ENCODE results near the gene EXOC5. TPM values are rescaled to one million over a fixed set of nuclear protein-coding genes. Genes with fewer than 3 reads are reported as not detected.
"Not testable (repeated sequence)": the region's sequence is repeated elsewhere in the genome, so short reads cannot be mapped to it uniquely, and the experiment has no call there.

Gene EXOC5
- total RNA-seq, 2 donors from 2014 or later: 26.8 to 37.8 TPM

DNA sequence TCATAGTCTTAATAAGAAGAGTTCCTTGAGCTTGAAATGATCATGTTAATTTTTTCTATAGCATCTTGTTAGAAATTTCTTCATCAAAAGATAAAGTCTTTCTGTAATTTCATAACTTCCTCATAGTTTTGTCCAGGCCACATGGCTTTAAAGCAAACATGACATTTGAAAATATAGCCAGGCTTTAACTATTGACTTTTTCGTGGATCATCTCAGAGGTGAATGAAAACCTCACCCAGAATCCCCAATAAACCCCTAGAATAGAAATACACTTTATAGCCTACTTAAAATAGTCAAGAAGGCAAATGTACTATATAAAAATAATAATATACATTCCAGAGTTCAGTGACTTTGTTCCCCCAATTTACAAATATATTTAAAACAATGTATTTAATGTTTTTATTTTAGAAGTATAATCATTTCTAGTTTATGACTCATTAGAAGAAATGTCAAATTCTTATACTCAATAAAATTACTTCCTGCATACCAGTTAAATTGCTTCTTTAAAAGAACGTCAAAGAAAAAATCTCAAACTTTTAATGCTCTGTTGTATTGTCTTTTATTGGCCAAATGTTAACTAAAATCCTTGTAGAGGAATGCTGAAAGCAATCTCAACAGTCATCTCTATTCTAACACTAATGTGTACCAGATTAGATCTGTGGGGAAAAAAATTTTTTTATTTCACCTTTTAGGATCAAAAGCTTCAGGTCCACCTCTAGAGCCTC, 21.6 kb downstream of the EXOC5 start:
- no peak for DNase-seq (ENCODE audit: low spot score)
- TF ChIP-seq, protein P1, sequence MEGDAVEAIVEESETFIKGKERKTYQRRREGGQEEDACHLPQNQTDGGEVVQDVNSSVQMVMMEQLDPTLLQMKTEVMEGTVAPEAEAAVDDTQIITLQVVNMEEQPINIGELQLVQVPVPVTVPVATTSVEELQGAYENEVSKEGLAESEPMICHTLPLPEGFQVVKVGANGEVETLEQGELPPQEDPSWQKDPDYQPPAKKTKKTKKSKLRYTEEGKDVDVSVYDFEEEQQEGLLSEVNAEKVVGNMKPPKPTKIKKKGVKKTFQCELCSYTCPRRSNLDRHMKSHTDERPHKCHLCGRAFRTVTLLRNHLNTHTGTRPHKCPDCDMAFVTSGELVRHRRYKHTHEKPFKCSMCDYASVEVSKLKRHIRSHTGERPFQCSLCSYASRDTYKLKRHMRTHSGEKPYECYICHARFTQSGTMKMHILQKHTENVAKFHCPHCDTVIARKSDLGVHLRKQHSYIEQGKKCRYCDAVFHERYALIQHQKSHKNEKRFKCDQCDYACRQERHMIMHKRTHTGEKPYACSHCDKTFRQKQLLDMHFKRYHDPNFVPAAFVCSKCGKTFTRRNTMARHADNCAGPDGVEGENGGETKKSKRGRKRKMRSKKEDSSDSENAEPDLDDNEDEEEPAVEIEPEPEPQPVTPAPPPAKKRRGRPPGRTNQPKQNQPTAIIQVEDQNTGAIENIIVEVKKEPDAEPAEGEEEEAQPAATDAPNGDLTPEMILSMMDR (IDR thresholded peaks at IDR 0.05): no peak
- Histone ChIP-seq H3K27ac (no peak overlapping the region), H3K9me3 (no peaks in the 10 kb centered on the region), H3K4me1 (no peaks in the 10 kb centered on the region), H3K27me3 (no peaks in the 10 kb centered on the region), H3K36me3 (peaks cover 10% of the 10 kb centered on the region), H3K4me3 (no peak overlapping the region)

DNA sequence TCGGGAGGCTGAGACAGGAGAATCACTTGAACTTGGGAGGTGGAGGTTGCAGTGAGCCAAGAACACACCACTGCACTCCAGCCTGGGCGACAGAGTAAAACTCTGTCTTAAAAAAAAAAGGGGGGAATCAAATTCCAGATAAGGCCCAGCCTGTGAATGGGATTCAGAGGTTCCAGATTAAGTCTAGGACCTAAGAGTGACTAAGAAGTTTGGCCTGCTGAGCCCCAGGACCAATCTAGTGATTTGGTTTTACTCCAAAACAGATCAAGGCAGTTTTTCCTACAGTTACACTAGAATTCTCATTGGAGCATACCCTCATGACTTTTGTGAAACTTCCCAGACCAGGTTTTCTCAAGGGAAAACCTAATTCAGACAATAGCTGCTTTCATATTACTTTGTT, 22.8 kb downstream of the EXOC5 start:
- Histone ChIP-seq H3K4me1 (no peaks in the 10 kb centered on the region), H3K4me3 (no peak overlapping the region), H3K27me3 (no peaks in the 10 kb centered on the region), H3K9me3 (no peaks in the 10 kb centered on the region), H3K36me3 (peaks cover 10% of the 10 kb centered on the region), H3K27ac (no peak overlapping the region)
- TF ChIP-seq, protein P1 (IDR thresholded peaks at IDR 0.05): no peak
- DNase-seq (ENCODE audit: low spot score): no peak

DNA sequence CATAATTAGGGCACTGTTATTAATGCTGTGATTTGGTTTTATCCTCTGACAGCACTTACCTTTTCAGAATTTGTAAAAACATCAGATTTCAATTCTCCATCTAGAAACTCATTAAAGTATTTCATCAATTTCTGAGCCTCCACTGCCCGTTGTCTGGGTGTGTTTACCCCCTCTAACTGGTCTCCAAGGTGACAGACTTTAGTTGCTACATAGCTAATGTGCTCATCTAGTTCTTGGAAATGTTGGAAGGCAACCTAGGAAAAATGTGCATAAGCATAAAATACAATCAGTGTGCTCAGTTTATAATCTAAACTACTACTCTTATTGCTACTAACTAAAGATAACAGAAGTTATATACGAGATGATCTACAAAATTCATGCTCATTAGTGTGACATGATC, 24.6 kb downstream of the EXOC5 start:
- DNase-seq (ENCODE audit: low spot score): no peak
- Histone ChIP-seq H3K27ac (no peak overlapping the region), H3K36me3 (peaks cover 10% of the 10 kb centered on the region), H3K27me3 (no peaks in the 10 kb centered on the region), H3K9me3 (no peaks in the 10 kb centered on the region), H3K4me1 (no peaks in the 10 kb centered on the region), H3K4me3 (no peak overlapping the region)
- TF ChIP-seq, protein P1 (IDR thresholded peaks at IDR 0.05): no peak

DNA sequence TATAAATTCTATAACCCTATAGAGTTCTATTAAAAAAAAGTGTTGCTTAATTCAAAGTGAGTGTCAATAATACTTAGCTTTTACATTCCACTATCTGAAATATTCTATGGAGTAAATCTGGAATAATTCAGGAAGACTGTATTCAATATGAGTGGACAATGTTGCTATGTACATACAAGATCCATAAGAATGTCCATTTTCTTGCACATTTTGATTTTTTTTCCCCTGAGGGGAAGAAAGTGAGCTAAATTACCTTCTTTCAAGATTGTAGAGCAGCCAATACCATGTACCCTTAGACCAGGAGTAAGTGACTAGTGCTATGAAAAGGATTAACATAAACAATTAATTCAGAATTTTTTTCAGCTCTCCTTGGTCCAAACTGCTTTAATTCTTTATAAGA, 25.4 kb downstream of the EXOC5 start:
- peaks cover 17% of the 10 kb centered on the region for H3K36me3 ChIP-seq
- no peaks in the 10 kb centered on the region for H3K9me3 ChIP-seq
- H3K4me3 ChIP-seq: peak overlapping the region in 1 of 2 donors; percentile 3
- DNase-seq (ENCODE audit: low spot score): no peak
- no peak overlapping the region for H3K27ac ChIP-seq
- no peaks in the 10 kb centered on the region for H3K27me3 ChIP-seq
- TF ChIP-seq, protein P1 (IDR thresholded peaks at IDR 0.05): no peak
- no peaks in the 10 kb centered on the region for H3K4me1 ChIP-seq

DNA sequence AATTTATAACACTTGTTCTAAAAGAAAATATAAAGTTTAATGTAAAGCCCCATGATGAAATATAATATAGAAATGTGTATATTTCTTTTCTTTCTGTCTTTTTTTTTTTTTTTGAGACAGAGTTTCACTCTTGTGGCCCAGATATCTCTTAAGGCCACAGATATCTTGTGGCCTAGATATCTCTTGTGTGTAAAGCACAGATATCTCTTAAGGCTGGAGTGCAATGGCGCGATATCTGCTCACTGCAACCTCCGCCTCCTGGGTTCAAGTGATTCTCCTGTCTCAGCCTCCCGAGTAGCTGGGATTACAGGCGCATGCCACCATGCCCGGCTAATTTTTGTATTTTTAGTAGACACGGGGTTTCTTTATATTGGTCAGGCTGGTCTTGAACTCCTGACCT, 28.6 kb downstream of the EXOC5 start:
- peaks cover 19% of the 10 kb centered on the region for H3K36me3 ChIP-seq
- H3K4me1 ChIP-seq; H3K4me3 ChIP-seq; H3K9me3 ChIP-seq; H3K27ac ChIP-seq; H3K27me3 ChIP-seq; DNase-seq (ENCODE audit: low spot score): not testable (repeated sequence)

DNA sequence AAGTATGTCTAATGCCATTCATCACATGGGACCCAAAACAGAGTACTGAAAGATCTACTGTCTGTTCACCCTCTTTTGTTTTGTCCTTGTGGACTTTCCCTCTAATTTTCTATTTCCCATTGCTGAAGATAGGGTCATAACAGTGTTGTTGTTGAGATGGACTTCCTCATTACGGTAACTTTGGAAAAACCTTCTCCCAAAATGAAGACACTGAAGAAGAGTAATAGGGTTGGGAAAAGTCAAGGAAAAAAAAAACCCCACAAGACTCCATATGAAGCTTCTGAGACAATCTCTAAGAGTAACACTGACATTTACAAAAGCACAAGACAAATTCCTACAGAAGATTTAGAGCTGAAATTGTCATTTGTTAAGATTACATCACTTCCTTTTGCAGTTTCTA, 36.7 kb downstream of the EXOC5 start:
- H3K4me3 ChIP-seq: no peak overlapping the region
- no peak for DNase-seq (ENCODE audit: low spot score)
- H3K27ac ChIP-seq: no peak overlapping the region
- H3K36me3 ChIP-seq: peaks cover 46% of the 10 kb centered on the region
- no peaks in the 10 kb centered on the region for H3K27me3 ChIP-seq
- H3K9me3 ChIP-seq: no peaks in the 10 kb centered on the region
- H3K4me1 ChIP-seq: no peaks in the 10 kb centered on the region
- TF ChIP-seq, protein P1 (IDR thresholded peaks at IDR 0.05): no peak

DNA sequence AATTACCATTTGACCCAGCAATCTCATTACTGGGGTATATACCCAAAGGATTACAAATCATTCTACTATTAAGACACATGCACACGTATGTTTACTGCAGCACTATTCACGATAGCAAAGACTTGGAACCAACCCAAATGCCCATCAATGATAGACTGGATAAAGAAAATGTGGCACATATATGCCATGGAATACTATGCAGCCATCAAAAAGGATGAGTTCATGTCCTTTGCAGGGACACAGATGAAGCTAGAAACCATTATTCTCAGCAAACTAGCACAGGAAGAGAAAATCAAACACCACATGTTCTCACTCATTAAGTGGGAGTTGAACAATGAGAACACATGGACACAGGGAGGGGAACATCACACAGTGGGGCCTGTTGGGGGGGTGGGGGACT, 40.4 kb downstream of the EXOC5 start:
- H3K4me3 ChIP-seq; H3K4me1 ChIP-seq; H3K27ac ChIP-seq; DNase-seq (ENCODE audit: low spot score); H3K27me3 ChIP-seq; H3K9me3 ChIP-seq: not testable (repeated sequence)
- H3K36me3 ChIP-seq: peaks cover 38% of the 10 kb centered on the region

Measured in right atrium auricular region (tissue), 2 donors.